IMR-90 (cell line): ENCODE data around the gene NR6A1. TPM values are rescaled to one million over a fixed set of nuclear protein-coding genes. Genes with fewer than 3 reads are reported as not detected.

Experiments used
- ATAC-seq: fragments of 200-7000 bp; cut with Tn5 transposase; 2 replicates; pipeline ENCODE4 v1.9.1; 2020; ENCODE audit warnings: low read depth, mild to moderate bottlenecking, moderate library complexity
- BruUV-seq: library from RNA; stranded (reverse); fragments of 400-500 nt; replicated peaks from 2 replicates; lab custom pipeline; 2021; lab: Mats Ljungman, UMichigan
- CTCF ChIA-PET: fragments of 300-600 bp; formaldehyde crosslinking; extraction: SDS; loops from one replicate; lab custom pipeline; 2021; ENCODE audit warnings: antibody characterized with exemption; lab: Yijun Ruan, JAX
- POLR2A ChIA-PET: fragments of 300-600 bp; sonication (Branson Sonifier 250); formaldehyde crosslinking; loops from one replicate; lab custom pipeline; 2022; ENCODE audit warnings: antibody characterized with exemption; ENCODE audit not compliant: unreplicated experiment; lab: Charles Lee
- DNase-seq: peaks from one replicate; pipeline ENCODE4 v3.0.0; 2013
- H2AFZ ChIP-seq: replicated peaks from 2 replicates; pipeline ENCODE3; 2013; ENCODE audit warnings: low read length, mild to moderate bottlenecking; ENCODE audit not compliant: poor library complexity
- H2AK5ac ChIP-seq: 2 replicates; pipeline ENCODE4 v1.6.1; 2013; ENCODE audit warnings: low read depth, low read length, inconsistent platforms
- H2AK9ac ChIP-seq: replicated peaks from 2 replicates; pipeline ENCODE3; 2013; ENCODE audit warnings: mild to moderate bottlenecking, low read depth, low read length, moderate library complexity; ENCODE audit not compliant: poor library complexity
- H2BK120ac ChIP-seq: 2 replicates; pipeline ENCODE4 v1.6.1; 2013; ENCODE audit warnings: low read depth, low read length, inconsistent platforms
- H2BK15ac ChIP-seq: 3 replicates; pipeline ENCODE4 v1.6.1; 2013; ENCODE audit warnings: low read depth, low read length, inconsistent platforms
- H2BK20ac ChIP-seq: 2 replicates; pipeline ENCODE4 v1.6.1; 2013; ENCODE audit warnings: low read depth, mild to moderate bottlenecking, inconsistent platforms, low read length, moderate library complexity
- H2BK5ac ChIP-seq: 2 replicates; pipeline ENCODE4 v1.6.1; 2013; ENCODE audit warnings: mild to moderate bottlenecking, low read depth, low read length, inconsistent platforms; ENCODE audit not compliant: poor library complexity, severe bottlenecking
- H3K14ac ChIP-seq: replicated peaks from 2 replicates; pipeline ENCODE4 v1.6.1; 2013; ENCODE audit warnings: low read depth, low read length, inconsistent platforms
- H3K18ac ChIP-seq: 2 replicates; pipeline ENCODE4 v1.6.1; 2013; ENCODE audit warnings: low read depth, low read length, control low read depth
- H3K23ac ChIP-seq: 2 replicates; pipeline ENCODE4 v1.6.1; 2013; ENCODE audit warnings: low read depth, low read length, inconsistent platforms
- H3K27ac ChIP-seq: 2 replicates; pipeline ENCODE4 v1.5.1; 2013; ENCODE audit warnings: mild to moderate bottlenecking, control low read depth, low read length; ENCODE audit not compliant: insufficient read depth
- H3K27me3 ChIP-seq: 2 replicates; pipeline ENCODE4 v1.6.1; 2013; ENCODE audit warnings: low read length; ENCODE audit not compliant: control insufficient read depth, insufficient read depth
- H3K36me3 ChIP-seq: 2 replicates; pipeline ENCODE4 v1.6.1; 2013; ENCODE audit warnings: low read length, mixed read lengths; ENCODE audit not compliant: control insufficient read depth, insufficient read depth
- H3K4ac ChIP-seq: 2 replicates; pipeline ENCODE4 v1.6.1; 2013; ENCODE audit warnings: low read depth, low read length, inconsistent platforms
- H3K4me1 ChIP-seq: 2 replicates; pipeline ENCODE4 v1.6.1; 2013; ENCODE audit warnings: low read length, mixed read lengths; ENCODE audit not compliant: control insufficient read depth, insufficient read depth
- H3K4me2 ChIP-seq: 2 replicates; pipeline ENCODE4 v1.6.1; 2013; ENCODE audit warnings: low read depth, mild to moderate bottlenecking, control low read depth, low read length, moderate library complexity
- H3K4me3 ChIP-seq: 2 replicates; pipeline ENCODE4 v1.5.1; 2013; ENCODE audit warnings: low read depth, mild to moderate bottlenecking, control low read depth, low read length, moderate library complexity; ENCODE audit not compliant: insufficient read depth
- H3K56ac ChIP-seq: 2 replicates; pipeline ENCODE4 v1.6.1; 2013; ENCODE audit warnings: low read length, inconsistent platforms; ENCODE audit not compliant: insufficient read depth; ENCODE audit errors: extremely low read depth
- H3K79me1 ChIP-seq, 2 experiments: 2 replicates each; pipeline ENCODE4 v1.6.1; 2013; ENCODE audit warnings: low read length in 2 of 2, inconsistent platforms in 1 of 2, low read depth in 1 of 2
- H3K9ac ChIP-seq: 2 replicates; pipeline ENCODE4 v1.6.1; 2013; ENCODE audit warnings: low read depth, low read length, control low read depth
- H3K9me1 ChIP-seq: 2 replicates; pipeline ENCODE4 v1.6.1; 2013; ENCODE audit warnings: low read length, inconsistent platforms; ENCODE audit not compliant: insufficient read depth
- H3K9me3 ChIP-seq: 2 replicates; pipeline ENCODE4 v1.6.1; 2013; ENCODE audit warnings: low read length; ENCODE audit not compliant: control insufficient read depth, insufficient read depth
- H4K20me1 ChIP-seq: 2 replicates; pipeline ENCODE4 v1.6.1; 2013; ENCODE audit warnings: low read length, inconsistent platforms; ENCODE audit not compliant: insufficient read depth
- H4K5ac ChIP-seq: 2 replicates; pipeline ENCODE4 v1.6.1; 2013; ENCODE audit warnings: mild to moderate bottlenecking, low read depth, low read length, control low read depth
- H4K8ac ChIP-seq, 2 experiments: 2 replicates each; pipeline ENCODE4 v1.6.1; 2013; ENCODE audit warnings: low read depth in 2 of 2, low read length in 2 of 2, control low read depth in 1 of 2, inconsistent platforms in 1 of 2
- H4K91ac ChIP-seq: 2 replicates; pipeline ENCODE4 v1.6.1; 2013; ENCODE audit warnings: low read depth, low read length, inconsistent platforms; ENCODE audit not compliant: insufficient read depth
- BHLHE40 ChIP-seq: fragments of 150-350 bp; IDR thresholded peaks from 2 replicates; pipeline ENCODE4 v1.6.1; 2016; ENCODE audit warnings: mild to moderate bottlenecking, low read depth, low read length
- CTCF ChIP-seq: conservative IDR thresholded peaks from 2 replicates; pipeline ENCODE4 v1.5.1; 2012; ENCODE audit warnings: mild to moderate bottlenecking, low read depth, low read length, improper control_type of control experiment
- MAZ ChIP-seq: IDR thresholded peaks from 2 replicates; pipeline ENCODE4 v1.6.1; 2012; ENCODE audit warnings: low read depth, mild to moderate bottlenecking, low read length, improper control_type of control experiment, moderate library complexity, borderline replicate concordance
- NFE2L2 ChIP-seq: fragments of 150-350 bp; IDR thresholded peaks from 2 replicates; pipeline ENCODE4 v1.6.1; 2016; ENCODE audit warnings: low read depth, mild to moderate bottlenecking, low read length
- POLR2A ChIP-seq: IDR thresholded peaks from 2 replicates; pipeline ENCODE4 v1.6.1; 2012; ENCODE audit warnings: mild to moderate bottlenecking, low read depth, low read length
- RAD21 ChIP-seq: IDR thresholded peaks from 2 replicates; pipeline ENCODE4 v1.6.1; 2012; ENCODE audit warnings: low read length, improper control_type of control experiment
- RFX5 ChIP-seq: IDR thresholded peaks from 2 replicates; pipeline ENCODE4 v1.8.0; 2012; ENCODE audit warnings: low read depth, mild to moderate bottlenecking, low read length, moderate library complexity
- SMC3 ChIP-seq: fragments of 150-350 bp; IDR thresholded peaks from 2 replicates; pipeline ENCODE4 v1.6.1; 2016; ENCODE audit warnings: low read depth, mild to moderate bottlenecking, antibody characterized with exemption, low read length, moderate library complexity
- USF2 ChIP-seq: fragments of 150-350 bp; IDR thresholded peaks from 2 replicates; pipeline ENCODE4 v1.6.1; 2017; ENCODE audit warnings: mild to moderate bottlenecking, antibody characterized with exemption, low read length, low read depth
- WGBS, 2 experiments: methylation state at CpG; one replicate each; pipeline versions ENCODE4 v1.1.5 to v1.1.7; 2013; ENCODE audit warnings: missing lambda C conversion rate in 2 of 2; ENCODE audit not compliant: insufficient read length in 1 of 2; ENCODE audit errors: extremely low coverage in 2 of 2; 5-methylcytosine and 5-hydroxymethylcytosine counted together
- dilution Hi-C: fragments of 300-500 bp; cut with HindIII; formaldehyde crosslinking; loops from one replicate; pipeline ENCODE4 v1.14.3; 2018; ENCODE audit warnings: low sequenced_read_pairs; ENCODE audit not compliant: unreplicated experiment
- in situ Hi-C: fragments of 300-500 bp; cut with MboI; formaldehyde crosslinking; loops from 3 replicates; pipeline ENCODE4 v1.14.3; 2019; ENCODE audit warnings: low sequenced_read_pairs, inconsistent platforms, mixed read lengths
- intact Hi-C: fragments of 100-400 bp; cut with micrococcal nuclease; formaldehyde crosslinking; loops from 2 replicates; pipeline ENCODE4 v1.10.0; 2022
- polyA plus RNA-seq, 3 experiments: library from polyadenylated mRNA; depleted of rRNA; stranded (reverse); fragments of >200 nt; gene quantifications; 2 replicates each; pipeline ENCODE4 v1.2.3, GENCODE V29; 2012; ENCODE audit warnings: low replicate concordance in 1 of 3
- total RNA-seq: library from RNA; depleted of rRNA; stranded (reverse); fragments of >200 nt; gene quantifications from 2 replicates; pipeline ENCODE4 v1.2.3, GENCODE V29; 2012

NR6A1 gene
- total and polyA plus RNA-seq, 2 of the 4 experiments (the other 2 are of a cell fraction): 0.14 to 0.36 TPM

GRCh38 chr9:124721109-124721906 is 49.8 kb downstream of the NR6A1 start:
- TF ChIP-seq SMC3: no peak
- TF ChIP-seq RFX5: no peak
- no peak for TF ChIP-seq USF2
- TF ChIP-seq NFE2L2: no peak
- TF ChIP-seq RAD21: no peak
- no peak for TF ChIP-seq MAZ
- no peak for TF ChIP-seq BHLHE40
- no peak for TF ChIP-seq POLR2A
- TF ChIP-seq CTCF: no peak
- Histone ChIP-seq H3K9me3 (no peaks in the 10 kb centered on the region), H3K9ac (no peak overlapping the region), H2AFZ (peak overlapping the region; percentile 1), H2BK120ac (peak overlapping the region; percentile 62), H3K4me3 (no peak overlapping the region), H4K5ac (no peak overlapping the region; the same call in 1 of the 2 replicates), H2BK15ac (no peak overlapping the region), H2AK5ac (peak overlapping the region; percentile 0; the same call in 1 of the 2 replicates), H3K27me3 (no peaks in the 10 kb centered on the region), H4K8ac (peak overlapping the region in 1 of 2 experiments; percentile 2; a peak in 1 of 4 replicates), H3K4me2 (peak overlapping the region; percentile 42; the same call in 1 of the 2 replicates), H2AK9ac (no peak overlapping the region), H4K91ac (no peak overlapping the region), H3K56ac (no peak overlapping the region), H3K14ac (peak overlapping the region; percentile 3; the same call in 1 of the 2 replicates), H3K18ac (peak overlapping the region; percentile 25; the same call in 1 of the 2 replicates), H3K4ac (peak overlapping the region; percentile 43; the same call in 1 of the 2 replicates), H3K79me1 (no peaks in the 10 kb centered on the region), H3K23ac (peak overlapping the region; percentile 79), H2BK5ac (peak overlapping the region; percentile 10), H3K4me1 (peaks cover 11% of the 10 kb centered on the region), H3K9me1 (peaks cover 7% of the 10 kb centered on the region), H3K27ac (no peak overlapping the region), H3K36me3 (no peaks in the 10 kb centered on the region), H4K20me1 (peaks cover 4% of the 10 kb centered on the region; the same call in 1 of the 2 replicates), H2BK20ac (peak overlapping the region; percentile 2; the same call in 1 of the 2 replicates)
- BruUV-seq: no TSS peak
- DNase-seq (peak; percentile 64), ATAC-seq (peak; percentile 71)
- intact Hi-C loops: no loop called here
- POLR2A ChIA-PET: no interaction called here
- CTCF ChIA-PET: interaction anchor here (1.1 to 1.2 kb wide), 2 partner anchors 11 to 104 kb away, joined by 3 to 4 read pairs; no protein-coding TSS in a partner anchor
- dilution Hi-C loops: no loop called here
- no CpG with 5 or more reads among the region's 5 CpGs for WGBS, 2 experiments
- in situ Hi-C loops: loop anchor here (25.0 kb wide), 1 partner anchor 309 kb away; the partner anchor contains the start of gene PSMB7
